ENCODE measurements around the gene SLC10A1. TPM values are rescaled to one million over a fixed set of nuclear protein-coding genes. Genes with fewer than 3 reads are reported as not detected.

Gene SLC10A1
- not detected in 2 replicates for total RNA-seq
- long read RNA-seq, partial matches to known transcripts: 0 of 1 reads
- long read RNA-seq, other reads (novel, unspliced or antisense): 1 of 1 reads

DNA sequence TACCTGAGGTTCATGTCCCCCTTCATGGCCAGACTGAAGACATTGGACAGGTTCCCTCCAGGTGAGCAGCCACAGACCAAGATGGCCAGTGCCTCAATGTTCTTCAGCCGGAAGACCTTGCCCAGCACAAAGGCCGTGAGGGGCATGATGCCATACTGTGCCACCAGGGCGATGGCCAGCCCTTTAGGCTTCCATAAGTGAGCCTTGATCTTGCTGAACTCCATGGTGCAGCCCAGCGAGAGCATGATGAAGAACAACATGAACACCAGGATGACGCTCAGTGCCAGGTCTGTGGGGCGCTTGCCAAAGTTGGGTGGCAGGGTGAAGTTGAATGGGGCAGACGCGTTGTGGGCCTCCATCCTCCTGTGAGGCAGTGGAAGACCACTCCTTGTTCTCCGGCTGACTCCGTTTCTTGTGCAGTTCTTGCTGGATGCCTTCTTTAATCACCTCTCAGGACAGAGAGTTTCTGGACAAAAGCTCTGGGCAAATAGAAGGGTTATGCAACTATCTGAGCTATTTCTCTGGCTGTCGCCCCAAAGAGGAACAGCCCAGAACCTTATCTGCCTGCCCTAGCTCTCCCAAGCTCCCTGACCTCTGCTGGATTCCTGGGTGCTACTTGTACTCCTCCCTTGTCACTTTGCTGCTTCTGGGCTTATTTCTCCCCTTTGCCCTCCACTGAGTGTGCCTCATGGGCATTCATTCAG, at the start of gene SLC10A1:
Gene SLC10A1 (minus strand): TSS at position 445 of the 704 bp plus-strand sequence. CDS start 86 bp downstream, at position 359.
- H3K4me3 Mint-ChIP-seq (ENCODE audit: low read depth): no peak within 1 kb of the TSS

DNA sequence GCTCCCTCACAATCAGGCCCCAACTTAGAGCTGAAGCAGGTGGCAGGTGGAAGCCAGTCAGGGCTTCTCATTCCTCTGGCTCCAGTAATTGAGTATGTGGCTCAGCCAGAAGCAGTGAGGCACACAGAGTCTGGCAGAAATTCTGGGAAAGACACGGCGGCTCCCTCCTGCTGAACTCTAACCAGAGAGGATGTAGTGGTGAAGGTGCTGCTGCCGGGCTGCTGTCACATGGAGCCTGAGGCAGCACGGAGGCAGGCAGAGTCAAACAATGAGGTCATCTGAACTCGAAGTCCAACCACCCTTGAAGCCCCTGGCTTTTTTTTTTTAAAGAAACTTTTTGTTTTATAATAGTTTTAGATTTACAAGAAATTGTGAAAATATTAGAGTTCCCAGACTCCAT, 48.7 kb upstream of the SLC10A1 start:
- no peaks in the 10 kb centered on the region for H3K27me3 Mint-ChIP-seq
- peaks cover 22% of the 10 kb centered on the region for H3K4me1 Mint-ChIP-seq (ENCODE audit: low read depth)
- TF ChIP-seq, protein P1, sequence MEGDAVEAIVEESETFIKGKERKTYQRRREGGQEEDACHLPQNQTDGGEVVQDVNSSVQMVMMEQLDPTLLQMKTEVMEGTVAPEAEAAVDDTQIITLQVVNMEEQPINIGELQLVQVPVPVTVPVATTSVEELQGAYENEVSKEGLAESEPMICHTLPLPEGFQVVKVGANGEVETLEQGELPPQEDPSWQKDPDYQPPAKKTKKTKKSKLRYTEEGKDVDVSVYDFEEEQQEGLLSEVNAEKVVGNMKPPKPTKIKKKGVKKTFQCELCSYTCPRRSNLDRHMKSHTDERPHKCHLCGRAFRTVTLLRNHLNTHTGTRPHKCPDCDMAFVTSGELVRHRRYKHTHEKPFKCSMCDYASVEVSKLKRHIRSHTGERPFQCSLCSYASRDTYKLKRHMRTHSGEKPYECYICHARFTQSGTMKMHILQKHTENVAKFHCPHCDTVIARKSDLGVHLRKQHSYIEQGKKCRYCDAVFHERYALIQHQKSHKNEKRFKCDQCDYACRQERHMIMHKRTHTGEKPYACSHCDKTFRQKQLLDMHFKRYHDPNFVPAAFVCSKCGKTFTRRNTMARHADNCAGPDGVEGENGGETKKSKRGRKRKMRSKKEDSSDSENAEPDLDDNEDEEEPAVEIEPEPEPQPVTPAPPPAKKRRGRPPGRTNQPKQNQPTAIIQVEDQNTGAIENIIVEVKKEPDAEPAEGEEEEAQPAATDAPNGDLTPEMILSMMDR (IDR thresholded peaks at IDR 0.05; ENCODE audit: unreplicated experiment): no peak
- no peak overlapping the region for H3K27ac Mint-ChIP-seq
- no peak overlapping the region for H3K4me3 Mint-ChIP-seq (ENCODE audit: low read depth)
- H3K9me3 Mint-ChIP-seq (ENCODE audit: low read depth): no peaks in the 10 kb centered on the region
- DNase-seq (ENCODE audit: low spot score, unreplicated experiment): no peak
- H3K36me3 Mint-ChIP-seq (ENCODE audit: insufficient read depth): no peaks in the 10 kb centered on the region

More for the DNA sequence above, at the start of gene SLC10A1:
- no peak within 1 kb of the TSS for H3K27ac Mint-ChIP-seq
- TF ChIP-seq, protein P1 (IDR thresholded peaks at IDR 0.05; ENCODE audit: unreplicated experiment): no peak
- H3K27me3 Mint-ChIP-seq: no peaks in the 10 kb centered on the region
- peaks cover 7% of the 10 kb centered on the region for H3K9me3 Mint-ChIP-seq (ENCODE audit: low read depth)
- peaks cover 1% of the 10 kb centered on the region for H3K4me1 Mint-ChIP-seq (ENCODE audit: low read depth)
- H3K36me3 Mint-ChIP-seq (ENCODE audit: insufficient read depth): peaks cover 4% of the 10 kb centered on the region
- no peak for DNase-seq (ENCODE audit: low spot score, unreplicated experiment)

DNA sequence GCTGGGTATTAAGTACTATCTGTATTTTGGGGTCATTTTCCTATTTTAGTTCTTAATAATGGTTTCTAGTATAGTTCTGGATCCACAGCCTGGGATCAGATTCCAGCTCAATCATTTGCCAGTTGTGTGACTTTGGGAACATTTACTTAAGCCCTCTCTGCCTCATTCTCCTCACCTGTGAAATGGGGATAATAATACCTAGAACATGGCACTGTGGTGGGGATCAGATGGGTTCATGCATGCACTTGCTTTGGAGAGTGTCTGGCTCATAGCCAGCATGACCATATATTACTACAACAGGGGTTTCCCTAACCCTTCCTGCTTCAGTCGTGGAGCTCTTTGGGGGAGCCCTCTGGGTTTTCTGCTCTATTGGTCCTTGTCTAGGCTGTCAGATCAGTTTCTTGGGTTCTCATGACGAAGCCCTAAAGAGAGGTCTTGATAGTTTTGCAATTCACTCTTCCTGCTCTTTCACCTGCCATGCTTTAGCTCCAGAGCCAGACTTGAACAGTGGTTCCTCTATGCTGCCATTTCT, 48.1 kb upstream of the SLC10A1 start:
- Mint-ChIP-seq H3K4me1 (ENCODE audit: low read depth) (peaks cover 22% of the 10 kb centered on the region), H3K9me3 (ENCODE audit: low read depth) (no peaks in the 10 kb centered on the region), H3K27me3 (no peaks in the 10 kb centered on the region), H3K36me3 (ENCODE audit: insufficient read depth) (no peaks in the 10 kb centered on the region), H3K27ac (no peak overlapping the region), H3K4me3 (ENCODE audit: low read depth) (no peak overlapping the region)
- TF ChIP-seq, protein P1 (IDR thresholded peaks at IDR 0.05; ENCODE audit: unreplicated experiment): no peak
- no peak for DNase-seq (ENCODE audit: low spot score, unreplicated experiment)

DNA sequence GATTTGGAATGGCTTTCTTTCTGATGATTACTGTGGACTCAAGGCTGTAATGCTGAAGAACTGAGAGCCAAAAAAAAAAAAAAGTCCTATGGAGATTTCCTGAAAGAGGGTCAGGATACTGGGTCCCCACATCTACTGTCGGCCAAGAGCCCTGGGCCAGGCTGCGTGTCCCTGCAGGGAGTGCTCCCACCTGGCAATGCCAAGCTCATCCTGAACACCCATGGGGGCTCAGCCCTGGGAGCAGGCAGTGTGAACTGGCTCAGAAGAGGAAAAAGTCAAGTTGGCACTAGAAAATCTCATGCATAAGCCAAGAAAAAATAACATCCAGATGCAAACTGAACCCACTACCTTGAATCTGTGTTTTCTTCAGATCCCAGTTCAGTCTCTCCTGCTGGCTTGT, 47.1 kb upstream of the SLC10A1 start:
- TF ChIP-seq, protein P1 (IDR thresholded peaks at IDR 0.05; ENCODE audit: unreplicated experiment): no peak
- Mint-ChIP-seq H3K27me3 (no peaks in the 10 kb centered on the region), H3K4me3 (ENCODE audit: low read depth) (no peak overlapping the region), H3K36me3 (ENCODE audit: insufficient read depth) (no peaks in the 10 kb centered on the region), H3K9me3 (ENCODE audit: low read depth) (no peaks in the 10 kb centered on the region), H3K27ac (no peak overlapping the region), H3K4me1 (ENCODE audit: low read depth) (peaks cover 20% of the 10 kb centered on the region)
- no peak for DNase-seq (ENCODE audit: low spot score, unreplicated experiment)

DNA sequence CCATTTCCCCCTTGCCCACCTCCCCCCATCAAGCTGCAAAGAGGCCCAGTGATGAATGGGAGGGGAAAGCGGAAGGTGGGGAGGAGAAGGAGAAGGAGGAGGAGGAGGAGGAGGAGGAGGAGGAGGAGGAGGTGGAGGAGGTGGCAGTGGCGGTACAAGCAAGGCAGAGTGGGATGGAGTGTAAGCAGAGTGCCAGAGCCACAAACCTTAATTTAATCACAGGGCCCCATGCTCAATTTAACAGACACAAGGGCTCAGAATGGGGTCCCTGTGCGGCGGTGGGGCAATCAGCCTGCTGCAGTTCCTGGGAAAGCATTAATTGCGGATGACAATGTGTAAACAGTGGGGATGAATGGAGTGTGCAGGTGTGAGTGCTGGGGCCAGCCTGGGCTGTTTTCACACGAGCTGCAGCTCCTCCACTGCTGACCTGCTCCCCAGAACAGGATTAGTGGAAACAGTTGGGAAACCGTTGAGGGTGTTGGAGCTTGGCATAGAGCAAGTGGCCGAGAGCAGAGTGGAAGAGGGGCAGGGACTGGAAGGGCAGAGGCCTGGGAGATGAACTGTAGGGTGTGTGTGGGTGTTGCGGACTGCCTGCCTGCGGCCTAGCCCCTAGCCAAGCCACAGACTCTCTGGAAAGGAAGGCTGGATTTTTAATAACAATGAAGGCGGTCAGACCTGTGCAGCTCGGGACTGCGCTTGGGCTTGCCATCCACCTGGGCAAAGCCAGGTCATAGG, 45.8 kb upstream of the SLC10A1 start:
- TF ChIP-seq, protein P1 (IDR thresholded peaks at IDR 0.05; ENCODE audit: unreplicated experiment): no peak
- no peaks in the 10 kb centered on the region for H3K36me3 Mint-ChIP-seq (ENCODE audit: insufficient read depth)
- no peak overlapping the region for H3K4me3 Mint-ChIP-seq (ENCODE audit: low read depth)
- H3K27ac Mint-ChIP-seq: no peak overlapping the region
- peak; percentile 38 for DNase-seq (ENCODE audit: low spot score, unreplicated experiment)
- H3K9me3 Mint-ChIP-seq (ENCODE audit: low read depth): no peaks in the 10 kb centered on the region
- H3K27me3 Mint-ChIP-seq: no peaks in the 10 kb centered on the region
- peaks cover 11% of the 10 kb centered on the region for H3K4me1 Mint-ChIP-seq (ENCODE audit: low read depth)
